ENCODE data around the gene NETO2. TPM values are rescaled to one million over a fixed set of nuclear protein-coding genes. Genes with fewer than 3 reads are reported as not detected.

The NETO2 gene
- total and polyA plus RNA-seq, 9 of the 15 experiments (the other 6 are each of a cell fraction or from before 2014, with no cell fraction given): 4.1 to 37.0 (median 22.2) TPM

DNA sequence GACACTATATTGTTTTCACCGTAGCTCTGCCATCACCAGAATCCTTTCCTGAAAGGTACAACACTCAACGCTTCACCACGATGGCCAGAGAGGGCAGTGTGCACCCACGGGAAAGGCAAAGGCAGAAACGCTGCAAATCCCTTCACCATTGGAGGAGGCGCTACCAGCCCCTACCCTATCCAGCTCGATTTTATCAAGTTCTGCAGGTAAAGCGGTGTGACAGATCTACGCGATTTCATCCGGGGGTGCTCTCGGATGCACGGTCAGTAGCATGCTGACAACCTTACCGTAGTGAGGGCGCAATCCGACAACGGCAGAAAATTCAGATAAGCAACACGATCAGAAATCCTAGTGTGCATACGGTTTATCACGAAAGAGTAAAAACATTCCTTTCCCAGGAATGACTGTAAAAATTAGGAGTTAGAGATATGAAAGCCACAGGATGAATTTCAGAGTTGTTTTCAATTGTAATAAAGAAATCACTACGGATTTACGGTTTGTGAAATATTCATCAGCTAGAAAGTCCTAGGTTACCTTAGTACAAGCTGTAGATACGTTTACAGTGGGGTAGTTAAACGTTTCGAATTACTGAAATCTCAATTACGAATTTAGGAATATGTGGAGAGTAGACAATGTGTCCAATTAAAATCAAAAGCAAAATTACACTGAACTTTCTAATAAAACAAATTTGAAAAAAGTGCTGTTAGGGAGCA is 1.8 kb downstream of the NETO2 start (continued):
- TF ChIP-seq, protein P1, sequence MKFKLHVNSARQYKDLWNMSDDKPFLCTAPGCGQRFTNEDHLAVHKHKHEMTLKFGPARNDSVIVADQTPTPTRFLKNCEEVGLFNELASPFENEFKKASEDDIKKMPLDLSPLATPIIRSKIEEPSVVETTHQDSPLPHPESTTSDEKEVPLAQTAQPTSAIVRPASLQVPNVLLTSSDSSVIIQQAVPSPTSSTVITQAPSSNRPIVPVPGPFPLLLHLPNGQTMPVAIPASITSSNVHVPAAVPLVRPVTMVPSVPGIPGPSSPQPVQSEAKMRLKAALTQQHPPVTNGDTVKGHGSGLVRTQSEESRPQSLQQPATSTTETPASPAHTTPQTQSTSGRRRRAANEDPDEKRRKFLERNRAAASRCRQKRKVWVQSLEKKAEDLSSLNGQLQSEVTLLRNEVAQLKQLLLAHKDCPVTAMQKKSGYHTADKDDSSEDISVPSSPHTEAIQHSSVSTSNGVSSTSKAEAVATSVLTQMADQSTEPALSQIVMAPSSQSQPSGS (CRISPR knock-in tag; IDR thresholded peaks at IDR 0.05): no peak
- TF ChIP-seq GATA2 (CRISPR knock-in tag; IDR thresholded peaks at IDR 0.05) (peak; percentile 47; the same call in 1 of the 2 replicates), SUPT5H (IDR thresholded peaks at IDR 0.05) (no peak), RBM34 (IDR thresholded peaks at IDR 0.05; ENCODE audit: borderline replicate concordance, insufficient read depth, low read length) (no peak), LARP7 (IDR thresholded peaks at IDR 0.05) (no peak), RUNX1 (IDR thresholded peaks at IDR 0.05; ENCODE audit: low read depth) (no peak), HCFC1 (IDR thresholded peaks at IDR 0.05; ENCODE audit: low read depth, low read length) (peak; percentile 29; the same call in 1 of the 2 replicates), ATF7 (IDR thresholded peaks at IDR 0.05) (peak; percentile 58), BCOR (IDR thresholded peaks at IDR 0.05) (0 out of 2 replicates have a peak, but pooled peaks have one; percentile 36), SRF (CRISPR knock-in tag; IDR thresholded peaks at IDR 0.05) (no peak), ARNT (IDR thresholded peaks at IDR 0.05) (peak in 1 of 2 experiments; percentile 51; a peak in 2 of 4 replicates), SMAD3 (CRISPR knock-in tag; conservative IDR thresholded peaks at IDR 0.05) (no peak), ATF1 (CRISPR knock-in tag; IDR thresholded peaks at IDR 0.05) (no peak), ATF1 (tag; IDR thresholded peaks at IDR 0.05) (peak; percentile 13; the same call in 1 of the 2 replicates)
- TF ChIP-seq, protein P2, sequence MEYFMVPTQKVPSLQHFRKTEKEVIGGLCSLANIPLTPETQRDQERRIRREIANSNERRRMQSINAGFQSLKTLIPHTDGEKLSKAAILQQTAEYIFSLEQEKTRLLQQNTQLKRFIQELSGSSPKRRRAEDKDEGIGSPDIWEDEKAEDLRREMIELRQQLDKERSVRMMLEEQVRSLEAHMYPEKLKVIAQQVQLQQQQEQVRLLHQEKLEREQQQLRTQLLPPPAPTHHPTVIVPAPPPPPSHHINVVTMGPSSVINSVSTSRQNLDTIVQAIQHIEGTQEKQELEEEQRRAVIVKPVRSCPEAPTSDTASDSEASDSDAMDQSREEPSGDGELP (CRISPR knock-in tag; IDR thresholded peaks at IDR 0.05; ENCODE audit: borderline replicate concordance): peak; percentile 33; the same call in 1 of the 2 replicates
- TF ChIP-seq, protein P3, sequence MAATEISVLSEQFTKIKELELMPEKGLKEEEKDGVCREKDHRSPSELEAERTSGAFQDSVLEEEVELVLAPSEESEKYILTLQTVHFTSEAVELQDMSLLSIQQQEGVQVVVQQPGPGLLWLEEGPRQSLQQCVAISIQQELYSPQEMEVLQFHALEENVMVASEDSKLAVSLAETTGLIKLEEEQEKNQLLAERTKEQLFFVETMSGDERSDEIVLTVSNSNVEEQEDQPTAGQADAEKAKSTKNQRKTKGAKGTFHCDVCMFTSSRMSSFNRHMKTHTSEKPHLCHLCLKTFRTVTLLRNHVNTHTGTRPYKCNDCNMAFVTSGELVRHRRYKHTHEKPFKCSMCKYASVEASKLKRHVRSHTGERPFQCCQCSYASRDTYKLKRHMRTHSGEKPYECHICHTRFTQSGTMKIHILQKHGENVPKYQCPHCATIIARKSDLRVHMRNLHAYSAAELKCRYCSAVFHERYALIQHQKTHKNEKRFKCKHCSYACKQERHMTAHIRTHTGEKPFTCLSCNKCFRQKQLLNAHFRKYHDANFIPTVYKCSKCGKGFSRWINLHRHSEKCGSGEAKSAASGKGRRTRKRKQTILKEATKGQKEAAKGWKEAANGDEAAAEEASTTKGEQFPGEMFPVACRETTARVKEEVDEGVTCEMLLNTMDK (IDR thresholded peaks at IDR 0.05; ENCODE audit: borderline replicate concordance, insufficient read depth, low read depth, low read length, poor library complexity, severe bottlenecking): peak; percentile 9
- TF ChIP-seq, protein P4, sequence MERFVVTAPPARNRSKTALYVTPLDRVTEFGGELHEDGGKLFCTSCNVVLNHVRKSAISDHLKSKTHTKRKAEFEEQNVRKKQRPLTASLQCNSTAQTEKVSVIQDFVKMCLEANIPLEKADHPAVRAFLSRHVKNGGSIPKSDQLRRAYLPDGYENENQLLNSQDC (CRISPR knock-in tag; IDR thresholded peaks at IDR 0.05): no peak
